Stimulated activated CD4-positive, alpha-beta T cell treated with anti-CD3 and anti-CD28 coated beads, Interleukin-1b, Interleukin-23, amount 100 ng/mL, for 48 hours (primary cell): ENCODE results near the gene CSN3.

Source experiments
- DNase-seq: peaks from one replicate; pipeline ENCODE4 v3.0.0-alpha.2; 2020

The CSN3 gene

GRCh38 chr4:70298051-70298450, 55.7 kb downstream of the CSN3 start:
- DNase-seq, result no peak

- DNase-seq, result no peak
Observed at GRCh38 chr4:70299643-70300042, 57.2 kb downstream of the CSN3 start.

- DNase-seq, result no peak
Observed at GRCh38 chr4:70300215-70300614, 57.8 kb downstream of the CSN3 start.
